Stimulated activated CD8-positive, alpha-beta memory T cell treated with anti-CD3 and anti-CD28 coated beads, Interleukin-7, amount 100 ng/mL, for 4 hours (primary cell): ENCODE results near the gene PDIA6.
A peak's percentile ranks its signal among the peaks of the same experiment; 100 is the strongest.

Experiments used
- DNase-seq, 2 donors: peaks; one replicate each; pipeline ENCODE4 v3.0.0-alpha.2; 2020; ENCODE audit warnings: low read depth in 2 of 2

PDIA6 gene, protein sequence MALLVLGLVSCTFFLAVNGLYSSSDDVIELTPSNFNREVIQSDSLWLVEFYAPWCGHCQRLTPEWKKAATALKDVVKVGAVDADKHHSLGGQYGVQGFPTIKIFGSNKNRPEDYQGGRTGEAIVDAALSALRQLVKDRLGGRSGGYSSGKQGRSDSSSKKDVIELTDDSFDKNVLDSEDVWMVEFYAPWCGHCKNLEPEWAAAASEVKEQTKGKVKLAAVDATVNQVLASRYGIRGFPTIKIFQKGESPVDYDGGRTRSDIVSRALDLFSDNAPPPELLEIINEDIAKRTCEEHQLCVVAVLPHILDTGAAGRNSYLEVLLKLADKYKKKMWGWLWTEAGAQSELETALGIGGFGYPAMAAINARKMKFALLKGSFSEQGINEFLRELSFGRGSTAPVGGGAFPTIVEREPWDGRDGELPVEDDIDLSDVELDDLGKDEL

DNA sequence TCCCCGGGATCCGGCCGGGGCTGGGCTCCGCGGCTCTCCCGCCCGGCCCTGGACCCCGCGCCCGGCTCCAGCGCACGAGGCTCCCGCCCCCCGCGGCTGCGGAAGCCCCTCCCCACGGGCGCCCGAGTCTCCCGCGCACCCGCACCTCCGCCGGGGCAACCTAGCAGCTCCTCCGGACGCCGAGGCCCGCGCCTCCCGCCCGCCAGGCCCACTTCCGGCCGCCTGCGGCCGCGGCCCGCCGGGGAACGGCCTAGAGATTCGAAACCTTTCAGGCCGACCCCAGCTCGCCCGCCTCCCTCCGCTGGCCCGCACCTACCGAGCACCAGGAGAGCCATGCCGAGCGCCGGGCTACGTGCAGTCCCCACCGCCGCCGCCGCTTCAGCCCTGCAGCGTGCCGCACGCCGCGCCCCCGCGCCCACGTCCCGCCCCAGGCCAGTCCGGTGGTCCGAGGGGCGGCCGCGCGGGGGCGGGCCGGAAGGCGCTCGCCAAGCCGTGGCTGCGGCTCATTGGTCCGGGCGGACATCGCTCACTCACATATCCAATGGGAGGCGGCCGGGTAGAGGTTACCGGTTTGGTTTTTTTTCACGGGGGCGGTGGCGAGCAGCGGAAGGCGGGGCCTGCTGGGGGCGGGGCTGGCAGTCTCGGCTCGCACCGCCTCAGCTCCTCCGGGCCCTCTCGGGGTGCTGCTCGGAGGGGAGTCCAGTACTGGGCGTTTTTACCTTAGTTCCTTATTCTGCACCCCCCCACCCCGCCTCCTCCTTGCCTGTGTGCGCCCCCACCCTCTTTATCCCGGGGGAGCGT is at the start of gene PDIA6:
TSS of gene PDIA6 (minus strand) at position 424 of the 801 bp plus-strand sequence. CDS start at position 335, 89 bp downstream.
- DNase-seq: peak; percentile 89 to 91

DNA sequence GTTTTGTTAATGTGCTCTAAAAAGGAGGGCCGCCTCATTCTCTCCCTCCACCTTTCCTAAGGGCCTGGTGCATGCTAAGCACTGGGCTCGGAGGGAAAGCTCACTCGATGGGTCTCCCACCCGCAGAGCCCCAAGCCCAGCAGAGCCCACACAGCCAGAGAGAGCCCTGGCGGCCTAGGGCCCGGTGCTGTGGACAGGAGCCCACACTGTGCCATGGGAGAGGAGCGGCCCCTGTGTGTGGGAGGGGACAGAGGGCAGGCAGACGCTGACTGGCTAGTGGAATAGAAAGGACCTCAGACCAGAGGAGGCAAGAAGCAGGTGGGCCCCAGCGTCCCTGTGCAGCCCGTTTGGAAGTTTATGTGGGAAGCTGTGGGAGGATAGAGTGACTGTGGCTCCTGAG is 49.7 kb upstream of the PDIA6 start:
- DNase-seq: no peak

DNA sequence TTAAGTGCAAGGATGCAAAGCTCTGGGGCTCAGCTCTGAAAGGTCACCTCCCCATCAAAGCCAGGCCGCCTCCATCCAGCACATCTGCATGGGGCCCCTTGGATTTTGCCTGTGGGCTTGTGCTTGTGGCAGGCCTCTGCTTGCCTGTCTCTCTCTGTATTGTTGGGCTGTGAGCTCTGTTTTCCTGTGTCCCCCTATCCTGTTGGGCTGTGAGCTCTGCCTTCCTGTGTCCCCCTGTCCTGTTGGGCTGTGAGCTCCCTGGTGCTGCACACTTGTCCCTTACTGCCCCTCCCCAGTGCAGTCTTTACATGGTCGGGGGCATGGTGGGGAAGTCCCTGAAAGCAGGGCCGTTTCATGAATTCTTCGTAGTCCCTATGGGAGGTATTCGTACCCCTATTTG is 49.2 kb upstream of the PDIA6 start:
- DNase-seq: no peak

DNA sequence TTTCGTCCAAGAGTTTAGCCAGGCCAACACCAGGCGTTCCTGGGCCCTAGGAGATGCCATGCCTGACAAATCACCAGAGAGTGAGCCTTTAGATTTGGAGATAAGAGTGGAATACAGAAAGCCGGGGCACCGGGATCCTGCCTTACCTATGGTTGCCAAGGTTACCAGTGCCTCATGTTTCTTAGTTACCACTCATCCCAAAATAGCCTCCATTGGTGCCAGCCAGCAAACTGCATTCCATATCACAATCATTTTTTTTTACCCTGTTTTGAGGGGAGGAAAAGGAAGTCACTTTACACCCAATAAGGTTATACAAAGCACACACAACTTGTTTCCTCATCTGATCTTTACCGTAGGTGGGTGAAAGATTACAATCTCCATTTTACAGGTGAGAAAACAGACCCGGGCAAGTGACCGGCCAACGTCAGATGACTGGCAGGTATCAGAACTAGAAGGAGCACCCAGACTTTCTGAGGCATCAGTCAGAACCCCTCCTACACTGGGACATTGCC is 48.3 kb upstream of the PDIA6 start:
- DNase-seq: no peak

DNA sequence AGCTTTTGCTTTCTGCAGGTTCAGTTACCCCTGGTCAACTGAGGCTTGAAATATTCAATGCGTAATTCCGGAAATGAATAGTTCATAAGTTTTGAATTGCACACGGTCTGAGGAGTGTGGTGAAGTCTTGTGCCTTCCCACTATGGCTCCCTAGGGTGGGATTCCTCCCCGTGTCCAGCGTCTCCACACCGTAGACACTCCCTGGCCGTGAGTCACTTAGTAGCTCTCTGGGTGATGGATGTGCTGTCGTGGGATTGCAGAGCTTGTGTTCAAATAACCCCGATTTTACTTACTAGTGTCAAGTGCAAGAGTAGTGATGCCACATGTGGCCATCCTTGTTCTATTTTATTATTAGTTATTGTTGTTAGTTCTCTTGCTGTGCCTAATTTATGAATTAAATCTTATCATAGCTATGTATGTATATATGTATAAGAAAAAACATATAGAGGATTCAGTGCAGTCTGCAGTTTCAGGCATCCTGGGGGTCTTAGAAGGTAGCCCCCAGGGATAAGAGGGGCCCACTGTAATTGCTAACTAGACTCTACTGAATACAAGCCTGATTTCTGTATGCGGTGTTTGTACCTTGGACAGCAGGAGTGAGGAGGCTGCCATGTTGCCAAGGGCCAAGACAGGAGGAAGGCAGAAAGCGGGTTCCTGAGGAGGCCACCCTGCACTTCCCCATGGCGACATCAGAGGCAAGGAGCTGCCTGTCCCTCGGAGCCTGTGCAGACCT is 47.7 kb upstream of the PDIA6 start:
- DNase-seq: no peak

DNA sequence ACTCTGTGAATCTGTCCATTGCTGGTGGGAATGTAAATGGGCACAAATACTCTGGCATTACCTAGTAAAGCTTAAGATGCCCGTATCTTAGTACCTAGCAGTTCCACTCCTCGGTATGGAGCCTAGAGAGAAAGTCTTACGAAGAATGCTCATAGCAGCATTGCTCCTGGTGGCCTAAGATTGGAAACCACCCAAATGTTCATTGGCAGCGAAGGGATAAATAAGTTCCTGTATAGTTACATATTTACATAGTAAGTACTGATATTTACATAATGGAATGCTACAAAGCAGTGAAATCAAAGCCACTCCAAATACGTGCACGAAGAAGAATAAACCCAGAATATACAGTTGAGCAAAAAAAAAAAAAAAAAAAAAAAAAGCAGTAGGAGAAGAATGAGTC is 46.7 kb upstream of the PDIA6 start:
- DNase-seq: no peak

DNA sequence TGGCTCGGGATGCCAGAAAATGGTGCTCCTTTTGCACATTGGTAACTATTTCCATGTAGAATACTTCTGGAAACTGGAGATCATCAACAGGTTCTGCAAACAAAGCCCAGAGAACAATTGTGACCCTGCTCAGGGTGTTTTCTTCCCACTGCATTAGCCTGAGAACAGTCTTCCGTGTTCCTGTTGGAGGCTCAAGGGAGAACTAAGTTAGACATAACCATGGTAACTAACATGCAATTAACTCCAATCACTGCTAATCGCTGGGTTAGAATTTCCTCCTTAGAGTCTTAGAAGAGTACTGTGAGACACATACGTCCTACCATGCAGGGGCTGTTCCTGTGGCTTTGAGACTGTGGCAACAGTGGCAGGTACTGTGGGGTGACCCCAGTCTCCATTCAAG is 36.0 kb upstream of the PDIA6 start:
- no peak for DNase-seq

DNA sequence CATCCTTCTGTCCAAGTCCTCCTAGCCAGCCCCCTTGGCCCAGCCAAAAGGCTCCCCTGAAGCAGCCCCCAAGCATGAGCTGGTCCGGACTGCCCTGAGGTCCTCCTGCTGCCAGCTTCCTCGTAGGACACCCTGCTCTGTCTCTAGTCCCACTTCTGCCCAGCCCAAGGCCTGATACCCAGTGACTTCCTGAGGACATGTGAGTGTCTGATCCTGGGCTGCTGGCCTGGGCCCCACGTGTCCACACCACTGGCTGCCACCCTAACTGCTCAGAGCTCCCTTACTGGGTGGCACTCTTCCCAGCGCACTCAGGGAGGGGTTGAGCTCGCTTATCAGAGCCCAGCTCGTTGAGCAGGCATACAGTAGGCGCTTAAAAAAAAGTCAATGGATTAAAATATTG is 34.4 kb upstream of the PDIA6 start:
- no peak for DNase-seq

DNA sequence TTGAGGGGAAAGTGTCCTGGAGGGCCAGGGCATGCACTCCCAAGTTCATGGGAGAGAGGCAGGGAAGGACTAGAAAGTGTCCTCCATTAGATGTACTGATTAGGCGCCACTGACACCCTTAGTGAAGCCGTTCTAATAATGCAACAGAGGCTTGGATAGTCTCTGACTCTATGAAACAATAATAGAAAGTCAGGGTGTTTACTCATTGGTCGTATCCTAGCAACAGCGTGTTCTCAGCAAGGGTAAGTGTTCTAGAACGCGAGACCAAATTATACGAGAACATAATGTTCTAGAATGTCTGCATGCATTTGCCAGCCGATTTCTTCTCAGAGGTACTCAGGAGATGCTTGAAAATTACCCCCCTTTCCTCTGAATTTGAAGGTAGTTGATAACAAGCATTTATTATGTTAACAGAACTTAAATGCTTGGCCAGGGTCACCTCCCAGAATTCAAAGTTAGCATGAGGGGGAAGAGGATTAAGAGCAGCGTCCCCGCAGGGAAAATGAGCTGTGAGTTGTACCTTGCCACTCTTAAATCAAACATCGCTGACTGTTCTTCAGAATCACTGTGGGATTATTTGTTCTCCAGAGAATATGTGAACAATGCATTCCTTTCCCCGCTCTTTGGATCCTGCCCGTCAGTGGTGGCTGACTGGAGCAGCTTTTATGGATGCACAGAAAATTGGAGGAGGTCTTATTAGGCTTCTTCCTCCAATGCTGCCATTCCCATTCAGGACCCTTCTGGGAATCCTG is 33.7 kb upstream of the PDIA6 start:
- DNase-seq: no peak

DNA sequence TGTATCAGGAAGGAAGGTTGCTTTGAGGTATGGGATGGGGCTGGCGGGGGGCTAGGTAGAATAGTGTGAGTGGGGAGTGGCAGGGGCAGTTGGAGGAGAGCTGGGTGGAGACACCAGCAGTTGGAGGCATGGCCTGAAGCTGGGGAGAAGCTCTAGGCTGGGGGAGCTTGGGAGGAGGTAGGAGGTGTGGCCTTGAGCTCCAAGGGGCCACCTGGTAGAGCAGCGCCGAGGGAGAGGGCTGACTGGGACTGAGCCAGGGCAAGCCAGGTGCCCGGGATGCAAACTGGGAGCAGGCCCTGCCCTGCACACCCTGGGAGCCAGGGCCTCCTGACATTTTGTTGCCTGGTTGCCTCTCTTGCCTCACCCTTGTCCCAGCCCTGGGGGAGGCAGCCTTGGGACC is 33.1 kb upstream of the PDIA6 start:
- no peak for DNase-seq

DNA sequence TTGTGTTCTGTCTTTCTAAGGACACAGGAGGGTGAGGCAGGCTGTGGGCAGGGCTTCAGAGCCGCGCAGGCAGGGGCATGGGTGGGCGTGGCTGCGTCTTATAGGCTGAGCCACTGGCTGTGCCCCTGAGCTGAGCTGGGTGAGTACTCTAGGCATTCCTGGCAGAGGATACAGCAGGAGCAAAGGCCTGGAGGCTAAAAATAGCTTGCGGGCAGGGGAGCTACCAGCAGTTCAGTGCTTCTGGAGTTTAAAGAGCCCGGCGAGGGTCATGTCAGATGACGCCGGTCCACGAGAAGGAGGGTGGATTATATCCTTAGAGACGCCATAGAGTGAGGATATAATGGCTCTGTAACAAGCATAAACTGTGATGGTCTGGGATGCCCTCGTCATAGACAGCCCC is 31.5 kb upstream of the PDIA6 start:
- DNase-seq: no peak

DNA sequence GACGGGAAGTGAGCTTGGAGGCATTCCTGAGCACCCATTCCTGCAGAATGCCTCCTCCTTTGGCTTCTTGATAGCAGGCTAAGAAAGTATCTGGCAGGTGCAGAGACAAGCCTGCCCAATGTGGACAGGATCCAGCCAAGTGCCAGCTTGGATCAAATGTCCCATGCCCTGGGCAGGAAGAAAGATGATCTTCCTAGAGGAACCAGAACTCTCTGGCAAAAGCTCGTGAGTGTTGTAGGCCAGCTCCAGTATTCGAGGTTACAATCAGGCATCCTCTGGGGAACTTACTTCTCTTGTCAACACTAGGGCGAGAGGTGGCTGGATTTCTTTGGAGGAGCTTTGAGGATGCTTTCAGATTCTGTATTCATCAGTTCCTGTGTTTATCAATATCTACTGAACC is 29.9 kb upstream of the PDIA6 start:
- DNase-seq: no peak

DNA sequence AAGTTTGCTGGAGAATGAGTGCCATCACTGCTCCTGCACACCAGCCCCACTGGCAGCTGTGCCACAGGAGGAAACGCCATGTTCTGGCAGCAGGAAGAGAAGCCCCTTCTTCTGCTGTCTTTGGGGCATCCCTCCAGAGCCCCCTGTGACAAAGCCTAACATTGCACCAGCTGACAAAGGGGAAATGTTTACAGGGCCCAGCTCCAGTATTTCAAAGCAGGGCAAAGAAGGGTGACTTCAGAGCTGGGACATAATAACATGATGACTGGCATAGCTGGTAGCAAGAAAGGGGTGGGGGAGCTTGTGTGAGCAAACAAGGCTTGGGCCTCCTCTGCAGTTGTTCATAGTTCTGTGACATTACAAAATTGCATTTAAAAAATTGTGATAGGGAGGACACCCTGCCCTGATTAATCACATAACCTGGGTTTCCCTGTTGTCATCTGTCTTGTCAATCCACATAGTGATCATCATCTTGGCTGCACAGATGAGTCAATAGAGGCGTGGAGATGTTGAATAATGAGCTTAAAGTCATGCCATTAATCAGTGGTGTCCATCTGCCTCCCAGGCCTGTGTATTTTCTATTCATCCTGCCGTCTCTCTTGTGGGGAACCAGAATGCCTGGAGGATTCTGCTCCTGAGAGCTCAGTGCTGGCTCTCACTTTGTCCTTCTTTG is 29.1 kb upstream of the PDIA6 start:
- DNase-seq: no peak

DNA sequence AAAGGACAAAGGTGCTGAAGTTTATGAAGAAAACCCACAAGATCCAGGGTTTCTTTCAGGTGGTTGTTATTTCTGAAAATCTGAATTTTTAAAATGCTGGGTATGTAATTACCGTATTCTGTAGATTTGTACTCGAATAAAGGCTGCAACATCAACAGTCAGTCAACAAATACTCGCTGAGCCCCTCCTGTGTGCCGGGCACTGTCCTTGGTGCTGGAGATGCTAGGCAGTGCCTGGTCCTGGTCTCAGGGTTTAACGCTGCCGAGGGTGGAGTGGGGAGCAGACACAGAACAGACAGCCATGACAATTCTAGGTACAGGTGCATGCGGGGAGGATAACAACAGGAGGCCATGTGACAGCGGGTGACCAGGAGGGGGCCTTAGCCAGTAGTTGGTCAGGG is 27.2 kb upstream of the PDIA6 start:
- DNase-seq: no peak

DNA sequence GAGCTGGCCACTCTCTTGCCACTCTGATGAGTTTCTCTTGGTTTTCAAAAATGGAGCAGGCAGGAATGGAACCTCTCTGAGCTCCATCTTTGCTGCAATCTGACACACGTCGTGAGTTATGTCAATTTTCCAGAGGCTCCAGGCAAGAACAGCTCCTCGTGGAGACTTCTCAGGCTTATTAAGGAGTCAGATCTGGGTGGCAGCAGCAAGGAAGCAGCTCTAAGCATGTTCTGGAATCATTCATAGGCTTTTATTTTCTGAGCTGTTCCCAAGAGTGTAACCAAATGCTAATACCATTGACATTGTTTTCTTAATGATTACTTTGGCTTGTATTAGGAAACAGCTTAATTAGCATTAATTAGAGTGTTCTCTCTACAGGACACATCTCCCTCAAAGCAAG is 26.1 kb upstream of the PDIA6 start:
- DNase-seq: no peak

DNA sequence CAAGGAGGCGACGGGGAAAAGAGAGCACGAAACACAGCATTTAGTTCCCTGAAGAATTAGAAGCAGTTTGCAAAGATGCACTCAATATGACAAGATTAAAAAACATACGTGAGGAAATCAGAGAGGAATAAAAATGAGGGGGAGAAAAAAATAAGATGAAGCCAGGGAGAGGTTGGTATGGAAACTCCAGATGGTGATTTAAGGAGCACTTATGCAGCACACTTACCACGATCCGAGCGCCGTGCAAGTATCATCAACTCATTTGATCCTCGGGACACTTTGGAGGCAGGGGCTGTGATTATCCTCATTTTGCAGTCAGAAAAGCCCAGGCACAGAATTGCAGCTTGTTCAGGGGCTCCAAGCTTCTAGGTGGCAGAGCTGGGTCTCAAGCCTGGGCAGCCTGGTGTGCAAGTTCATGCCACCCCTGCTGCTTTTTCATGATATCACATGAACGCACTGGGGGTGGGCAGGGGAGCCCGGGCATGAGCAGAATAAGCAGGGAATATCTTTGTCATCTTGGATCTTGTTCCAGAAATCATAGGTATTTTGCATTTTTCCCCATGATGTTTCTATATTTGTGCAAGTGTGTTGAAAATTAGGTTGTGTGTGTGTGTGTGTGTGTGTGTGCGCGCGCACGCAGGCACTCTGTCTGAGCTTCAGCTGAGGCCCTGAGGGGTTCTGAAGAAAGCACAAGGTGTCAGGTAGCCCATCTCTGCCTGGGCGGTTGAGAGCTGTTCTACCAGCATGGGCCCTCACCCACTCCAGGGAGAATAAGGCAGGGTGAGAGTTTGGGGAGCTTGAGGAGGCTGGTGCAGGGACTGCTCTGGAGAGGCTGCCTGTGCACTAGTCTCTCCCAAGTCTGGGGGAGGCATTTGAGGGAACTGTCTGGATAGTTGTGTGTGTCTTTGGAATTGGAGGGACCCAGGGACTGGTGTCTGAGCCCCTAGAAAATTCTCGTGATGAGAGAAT is 25.0 kb upstream of the PDIA6 start:
- no peak for DNase-seq

DNA sequence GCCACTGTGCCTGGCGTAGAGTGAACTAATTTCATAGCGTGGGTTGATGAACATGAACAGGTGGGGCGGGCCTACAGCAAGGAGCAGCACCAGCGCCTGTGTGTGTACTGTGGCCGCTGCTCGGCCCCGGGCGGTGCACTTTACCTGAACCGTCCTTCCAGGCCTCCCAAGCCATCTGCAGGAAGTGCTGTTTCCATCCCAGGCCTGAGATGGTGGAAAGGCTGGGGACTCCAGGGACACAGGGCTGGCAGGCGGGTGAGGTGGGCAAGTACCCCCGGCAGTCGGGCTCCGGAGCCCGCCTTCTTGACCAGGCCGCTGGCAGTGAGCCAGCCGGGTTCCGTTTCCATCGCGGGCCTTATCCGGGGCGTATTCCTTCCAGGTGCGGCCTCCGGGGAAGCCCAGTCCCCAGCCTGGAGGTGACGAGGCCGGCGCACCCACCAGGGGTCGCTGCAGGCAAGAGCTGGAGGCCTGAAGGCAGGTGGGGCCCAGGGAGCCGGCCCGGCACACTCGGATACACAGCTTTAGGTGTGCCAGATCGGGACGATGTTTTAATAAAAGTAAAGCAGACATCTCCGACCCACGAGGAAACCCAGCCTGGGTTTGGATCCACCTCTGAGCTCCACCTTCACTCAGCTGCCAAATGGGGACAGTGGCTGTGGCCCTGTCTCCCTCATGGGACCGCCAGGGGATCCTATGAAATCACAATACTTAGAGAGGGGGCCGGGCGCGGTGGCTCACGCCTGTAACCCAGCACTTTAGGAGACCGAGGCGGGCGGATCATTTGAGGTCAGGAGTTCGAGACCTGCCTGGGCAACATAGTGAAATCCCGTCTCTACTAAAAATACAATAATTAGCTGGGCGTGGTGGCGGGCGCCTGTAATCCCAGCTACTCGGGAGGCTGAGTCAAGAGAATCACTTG is 22.7 kb upstream of the PDIA6 start:
- DNase-seq: peak; percentile 29 to 52

DNA sequence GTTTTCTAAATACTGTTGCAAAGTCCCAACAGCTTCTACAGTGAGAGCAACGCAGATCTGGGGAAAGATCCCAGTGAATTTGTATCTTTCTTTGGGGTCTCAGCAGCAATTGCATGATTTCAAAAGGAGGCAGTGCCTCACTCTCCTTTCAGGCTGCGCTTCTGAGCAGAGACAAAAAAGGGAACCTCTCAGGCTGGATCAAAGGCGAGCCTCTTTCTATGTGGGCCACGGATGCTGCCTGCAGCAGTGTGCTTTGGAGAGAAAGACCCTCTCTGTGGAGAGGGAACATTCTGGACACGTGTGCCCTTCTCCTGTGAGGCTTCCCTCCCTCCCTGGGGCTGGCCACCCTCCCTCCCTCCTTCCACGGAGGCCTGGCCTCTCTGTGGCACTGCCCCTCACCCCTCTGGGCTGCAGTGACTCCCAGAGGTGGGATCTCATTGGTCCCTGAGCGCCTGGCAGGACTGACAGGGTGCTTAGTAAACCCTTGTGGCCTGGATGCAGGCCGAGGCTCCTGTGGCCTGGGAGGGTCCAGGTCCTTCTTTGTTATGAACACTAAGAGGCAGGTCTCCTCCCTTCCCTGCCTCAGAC is 21.6 kb upstream of the PDIA6 start:
- DNase-seq: no peak
